ENCODE results near the gene NUF2.
"Not testable (repeated sequence)": the region's sequence is repeated elsewhere in the genome, so short reads cannot be mapped to it uniquely, and the experiment has no call there.

The NUF2 gene

GRCh38 chr1:163337631-163338030 lies 15.9 kb downstream of the NUF2 start:
- peak; percentile 66 for DNase-seq

GRCh38 chr1:163346326-163346870 lies 24.6 kb downstream of the NUF2 start:
- DNase-seq, result peak; percentile 52

- DNase-seq, result no peak
Measured at GRCh38 chr1:163347106-163347505, 25.4 kb downstream of the NUF2 start.

GRCh38 chr1:163351912-163352311 lies 30.2 kb downstream of the NUF2 start:
- no peak for DNase-seq

GRCh38 chr1:163357378-163357777 lies 35.6 kb downstream of the NUF2 start:
- peak; percentile 53 for DNase-seq

- DNase-seq, result not testable (repeated sequence)
Measured at GRCh38 chr1:163358172-163358571, 36.4 kb downstream of the NUF2 start.

GRCh38 chr1:163361123-163361934 lies 39.6 kb downstream of the NUF2 start:
- DNase-seq, result no peak

GRCh38 chr1:163365186-163365585 lies 43.4 kb downstream of the NUF2 start:
- no peak for DNase-seq

GRCh38 chr1:163366555-163366954 lies 44.8 kb downstream of the NUF2 start:
- no peak for DNase-seq

- no peak for DNase-seq
Measured at GRCh38 chr1:163367721-163368120, 46.0 kb downstream of the NUF2 start.

- DNase-seq, result no peak
Measured at GRCh38 chr1:163372576-163372975, 50.8 kb downstream of the NUF2 start.

GRCh38 chr1:163378554-163378953 lies 56.8 kb downstream of the NUF2 start:
- DNase-seq, result no peak

- DNase-seq, result no peak
Measured at GRCh38 chr1:163379801-163380200, 58.0 kb downstream of the NUF2 start.

GRCh38 chr1:163381487-163382184 lies 59.9 kb downstream of the NUF2 start:
- no peak for DNase-seq

GRCh38 chr1:163382395-163382794 lies 60.6 kb downstream of the NUF2 start:
- no peak for DNase-seq

- DNase-seq, result no peak
Measured at GRCh38 chr1:163387146-163387545, 65.4 kb downstream of the NUF2 start.

GRCh38 chr1:163388970-163389369 lies 67.2 kb downstream of the NUF2 start:
- no peak for DNase-seq

GRCh38 chr1:163395790-163396189 lies 74.0 kb downstream of the NUF2 start:
- DNase-seq, result no peak

GRCh38 chr1:163397451-163398200 lies 75.9 kb downstream of the NUF2 start:
- DNase-seq, result no peak

GRCh38 chr1:163399001-163399400 lies 77.2 kb downstream of the NUF2 start:
- DNase-seq, result no peak

GRCh38 chr1:163399976-163400601 lies 78.3 kb downstream of the NUF2 start:
- DNase-seq, result no peak

- no peak for DNase-seq
Measured at GRCh38 chr1:163401211-163401610, 79.5 kb downstream of the NUF2 start.

All from EL (cell line).